IPS-18c (cell line): Measurements from ENCODE around the gene UTP25.
A peak's percentile ranks its signal among the peaks of the same experiment; 100 is the strongest.

Source experiments
- H3K4me3 ChIP-seq: 2 replicates; pipeline ENCODE4 v1.7.0; 2013; ENCODE audit warnings: low read depth, mild to moderate bottlenecking, low read length, moderate library complexity; ENCODE audit not compliant: insufficient read depth
- H3K9me3 ChIP-seq: one replicate; pipeline ENCODE4 v1.6.1; 2013; ENCODE audit warnings: mild to moderate bottlenecking, low read length, moderate library complexity; ENCODE audit not compliant: control insufficient read depth, insufficient read depth

UTP25 gene

DNA sequence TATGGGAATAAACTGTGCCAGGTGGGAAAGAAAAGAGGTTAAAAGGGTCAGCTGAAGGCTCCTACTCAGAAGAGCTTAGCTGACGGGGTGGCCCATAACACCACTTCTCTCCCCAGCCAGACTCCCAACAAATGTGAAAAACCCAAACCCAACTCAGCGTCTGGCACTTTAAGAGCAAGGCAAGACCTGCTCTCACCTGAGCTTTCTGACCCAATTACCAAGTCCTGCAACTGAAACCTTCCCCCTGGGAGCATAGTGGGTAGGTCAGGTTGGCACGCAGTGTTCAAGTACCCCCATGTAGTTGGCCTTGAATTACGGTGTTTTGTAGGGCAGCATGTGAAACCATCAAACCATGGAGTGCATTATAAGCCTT, 25.0 kb upstream of the UTP25 start:
- Histone ChIP-seq H3K4me3 (no peak overlapping the region), H3K9me3 (no peaks in the 10 kb centered on the region)

DNA sequence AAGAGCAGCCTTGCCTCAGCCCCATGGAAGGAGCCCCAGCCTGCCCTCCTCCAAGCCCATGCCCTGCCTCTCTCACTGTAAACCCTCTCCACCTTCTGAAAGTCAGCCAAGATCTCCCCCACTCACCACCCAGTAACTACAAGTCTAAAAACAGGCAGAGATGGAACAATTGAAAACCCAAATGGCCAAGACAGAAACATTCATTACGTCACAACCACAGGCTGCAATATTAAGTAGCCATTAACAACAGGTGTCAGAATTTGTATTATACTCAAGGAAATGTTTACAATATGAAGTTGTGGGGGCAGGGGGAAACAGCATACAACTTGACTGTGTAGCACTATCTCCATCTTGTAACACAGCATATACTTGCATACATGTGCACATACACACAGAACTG, 24.2 kb upstream of the UTP25 start:
- H3K4me3 ChIP-seq = no peak overlapping the region
- no peaks in the 10 kb centered on the region for H3K9me3 ChIP-seq

DNA sequence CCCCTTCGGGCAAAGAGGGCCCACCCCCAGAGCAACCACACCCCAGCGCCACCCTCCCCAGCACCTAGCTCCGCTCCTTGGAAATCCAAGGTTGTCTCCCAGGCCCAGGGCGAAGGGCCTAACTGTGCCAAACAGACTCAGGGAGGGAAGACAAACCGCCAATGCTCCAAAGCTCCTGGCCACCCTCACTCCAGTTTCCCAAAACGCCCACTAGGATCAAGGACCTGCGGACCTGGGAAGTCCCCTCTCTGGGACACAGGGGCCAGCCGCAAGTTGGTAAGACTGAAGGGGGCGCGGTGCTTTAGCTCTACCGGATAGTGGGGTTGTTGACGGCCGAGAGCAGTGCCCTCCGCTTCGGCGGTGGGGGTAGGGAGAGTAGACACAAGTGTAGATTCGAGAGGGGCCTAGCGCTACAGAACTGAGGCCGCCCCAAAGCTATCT, 22.4 kb upstream of the UTP25 start:
- H3K4me3 ChIP-seq = peak overlapping the region; percentile 54

DNA sequence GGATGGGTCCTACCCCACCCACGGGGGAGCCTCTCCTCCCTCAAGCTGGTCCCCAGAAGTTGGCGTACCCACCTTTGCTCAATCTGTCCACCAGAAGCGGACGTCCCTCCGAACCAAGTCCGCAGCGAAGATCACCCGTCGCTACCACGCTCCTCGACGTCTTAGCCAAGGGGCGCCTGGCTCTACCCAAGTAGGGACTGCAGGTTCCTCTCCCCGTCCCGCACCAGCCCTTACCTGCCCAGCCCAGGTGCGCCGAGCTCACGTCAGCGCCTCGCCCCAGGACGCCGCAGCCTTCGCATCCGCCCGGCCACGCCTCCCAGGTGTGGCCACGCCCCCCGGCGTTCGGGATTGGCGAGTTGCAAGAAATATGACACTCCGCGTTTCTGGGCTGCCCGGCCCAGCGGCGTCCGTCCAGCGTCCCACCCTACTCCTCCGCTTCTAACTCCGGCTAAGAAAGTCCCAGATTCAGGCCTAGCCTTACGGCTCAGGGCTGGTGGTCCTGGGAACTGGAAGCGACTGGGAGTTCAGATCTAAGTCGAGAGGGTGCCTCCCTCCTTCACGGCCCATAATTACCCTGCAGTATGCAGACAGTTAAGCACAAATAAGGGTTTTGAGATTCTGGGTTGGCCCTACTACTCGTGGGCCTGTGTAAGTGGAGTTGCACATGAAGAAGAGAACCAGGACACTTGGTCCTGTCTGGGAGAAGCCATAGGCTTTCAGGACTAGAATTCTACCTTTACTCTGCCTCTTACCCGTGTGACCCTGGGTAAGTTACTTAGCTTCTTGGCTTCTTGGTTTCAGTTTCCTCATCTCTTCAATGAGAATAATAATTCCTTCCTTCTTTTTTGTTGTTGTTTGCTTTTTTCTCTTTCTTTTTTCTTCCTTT, 21.7 kb upstream of the UTP25 start, which contains the start of gene IRF6:
Gene IRF6 (minus strand): TSS at position 268 of the 886 bp plus-strand sequence. CDS start 4,729 bp downstream, outside the sequence.
- Histone ChIP-seq H3K4me3 (peak within 1 kb of the TSS; percentile 54), H3K9me3 (no peaks in the 10 kb centered on the region)

More for the DNA sequence above, 22.4 kb upstream of the UTP25 start:
- H3K9me3 ChIP-seq = no peaks in the 10 kb centered on the region

DNA sequence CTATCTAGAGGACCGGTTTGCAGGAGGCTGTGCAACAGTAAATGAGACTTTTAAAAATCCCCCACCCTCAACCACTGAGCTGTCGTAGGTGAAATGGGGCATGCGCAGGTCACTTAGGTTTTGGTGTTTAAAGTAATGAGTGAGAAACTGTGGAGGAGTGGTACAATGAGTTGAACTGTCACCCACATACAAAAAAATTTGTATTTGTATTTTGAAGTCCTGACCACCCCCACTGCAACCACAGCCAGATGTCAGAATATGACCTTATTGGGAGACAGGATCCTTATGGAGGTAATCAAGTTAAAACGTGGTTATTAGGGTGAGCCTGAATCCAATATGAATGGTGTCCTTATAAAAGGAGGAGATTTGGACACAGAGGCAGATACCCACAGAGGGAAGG, 20.3 kb upstream of the UTP25 start:
- Histone ChIP-seq H3K4me3 (no peak overlapping the region), H3K9me3 (no peaks in the 10 kb centered on the region)

DNA sequence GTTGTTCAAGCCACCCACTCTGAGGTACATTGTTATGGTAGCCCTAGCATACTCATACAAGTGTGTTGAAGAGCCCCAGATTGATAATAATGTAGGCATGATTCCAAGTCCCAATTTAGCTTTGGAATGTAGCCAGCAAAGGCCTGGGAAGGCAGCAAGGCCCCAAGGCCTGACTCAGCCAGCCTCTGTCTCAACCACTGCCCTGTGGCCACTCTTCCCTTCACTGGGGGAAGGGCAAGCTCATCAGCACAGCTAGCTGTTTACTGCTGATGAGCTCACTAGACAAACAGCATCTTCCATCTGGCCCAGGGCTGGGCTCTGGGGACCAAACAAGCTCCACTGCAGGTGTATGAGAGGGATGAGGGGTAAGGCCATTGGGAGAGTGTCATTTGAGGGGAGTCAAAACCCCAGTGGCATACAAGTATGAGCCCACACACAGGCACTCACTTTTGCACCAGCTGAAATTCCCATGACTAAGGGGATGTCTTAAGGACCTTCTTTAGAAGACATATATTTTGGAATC, 19.7 kb upstream of the UTP25 start:
- no peak overlapping the region for H3K4me3 ChIP-seq
- H3K9me3 ChIP-seq = no peaks in the 10 kb centered on the region

DNA sequence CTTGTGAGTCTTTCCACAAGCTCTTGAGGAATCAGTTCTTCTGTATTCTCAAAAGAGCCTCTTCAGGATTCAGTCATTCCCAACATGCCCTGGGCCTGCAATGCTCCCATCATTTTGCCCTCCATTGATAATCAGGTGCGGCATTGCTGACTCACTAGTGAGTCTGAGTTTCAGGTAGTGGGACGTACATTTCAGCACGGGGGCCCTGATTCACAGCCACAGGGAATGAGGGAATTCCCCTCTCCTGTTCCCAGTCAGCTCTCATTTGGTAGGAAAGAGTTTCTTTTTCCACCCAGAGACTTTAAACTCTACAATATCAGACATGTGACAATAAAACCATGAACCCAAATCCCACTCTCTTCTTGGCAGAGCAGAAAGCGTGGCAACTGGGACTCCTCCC, 18.2 kb upstream of the UTP25 start:
- H3K9me3 ChIP-seq = no peaks in the 10 kb centered on the region
- H3K4me3 ChIP-seq = no peak overlapping the region; the same call in 1 of the 2 replicates

DNA sequence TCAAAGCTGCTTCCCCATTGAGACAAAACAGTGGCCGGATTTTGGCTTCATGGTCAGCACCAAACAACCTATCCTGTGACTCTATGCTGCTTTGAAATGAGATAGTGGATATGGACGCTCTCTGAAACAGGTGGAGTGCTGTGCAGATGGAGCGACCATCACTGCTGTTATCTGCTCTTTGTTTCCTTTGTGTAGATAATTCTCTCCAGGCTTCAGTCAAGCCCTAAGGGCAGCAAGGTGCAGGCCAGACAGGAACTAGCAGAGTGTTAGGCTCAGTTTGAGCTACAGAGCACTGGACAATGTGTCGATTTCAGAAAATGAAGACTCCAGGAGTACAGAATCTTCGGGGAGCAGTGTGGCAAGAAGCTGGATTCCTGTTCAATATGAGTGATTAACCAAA, 17.0 kb upstream of the UTP25 start:
- no peaks in the 10 kb centered on the region for H3K9me3 ChIP-seq
- H3K4me3 ChIP-seq = no peak overlapping the region

DNA sequence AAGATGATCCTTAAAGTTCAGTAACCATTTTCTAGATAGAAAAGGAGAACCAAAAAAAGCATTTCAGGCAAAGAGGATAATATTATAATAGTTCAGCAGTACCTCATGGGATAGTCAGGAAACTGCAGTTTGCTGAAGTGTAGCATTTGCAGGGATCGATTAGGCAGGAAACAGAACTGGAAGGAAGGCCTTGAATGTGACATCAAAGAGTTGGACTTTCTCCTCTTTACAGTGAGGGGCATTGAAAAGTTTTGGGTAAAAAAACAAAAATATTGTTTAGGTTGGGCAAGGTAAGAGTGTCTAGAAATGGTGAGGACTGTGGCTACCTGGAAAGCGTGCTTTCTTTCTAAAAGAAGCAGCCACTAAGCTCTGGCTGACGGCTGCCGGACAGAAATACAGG, 13.9 kb upstream of the UTP25 start:
- Histone ChIP-seq H3K9me3 (peaks cover 2% of the 10 kb centered on the region), H3K4me3 (no peak overlapping the region)

DNA sequence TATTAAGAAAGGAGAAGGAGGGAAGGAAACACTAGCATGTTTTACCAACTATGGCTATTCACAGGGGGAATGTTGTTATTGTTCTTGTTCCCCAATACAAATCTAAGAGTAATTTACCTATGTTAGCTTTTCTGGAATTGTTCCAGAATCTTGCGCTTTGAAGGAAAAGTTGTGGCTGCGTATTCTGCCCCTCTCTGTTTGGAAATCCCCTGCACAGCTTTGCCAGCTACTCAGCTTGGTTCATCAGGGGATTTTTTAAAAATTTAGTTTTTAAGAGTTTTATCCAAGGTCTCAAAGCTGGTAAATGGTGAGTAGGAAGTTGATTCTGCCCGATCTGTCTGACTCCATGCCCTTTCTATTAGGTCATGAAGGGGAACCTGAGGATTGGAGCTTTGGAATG, 12.3 kb upstream of the UTP25 start:
- Histone ChIP-seq H3K9me3 (peaks cover 2% of the 10 kb centered on the region), H3K4me3 (no peak overlapping the region)

DNA sequence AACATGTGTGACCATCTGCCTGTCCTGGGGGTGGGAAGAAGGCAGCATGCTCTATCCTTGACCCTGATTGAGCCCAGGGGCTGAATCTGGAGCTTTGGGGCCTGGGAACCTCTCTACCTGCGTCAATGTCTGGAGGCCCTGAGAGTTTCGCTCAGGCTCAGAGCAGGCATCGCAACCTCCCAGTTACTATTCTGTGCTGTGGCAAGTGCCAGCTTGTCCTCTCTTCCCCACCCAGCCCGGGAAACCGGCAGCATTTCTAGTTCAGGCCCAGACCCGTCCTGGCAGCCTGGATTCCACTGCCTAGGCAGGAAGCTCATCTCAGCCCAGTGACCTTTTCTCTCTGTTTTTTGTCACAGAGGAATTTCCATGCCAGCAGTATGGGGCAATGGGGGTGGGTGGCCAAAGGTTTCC, 11.8 kb upstream of the UTP25 start:
- peaks cover 2% of the 10 kb centered on the region for H3K9me3 ChIP-seq
- H3K4me3 ChIP-seq = no peak overlapping the region

DNA sequence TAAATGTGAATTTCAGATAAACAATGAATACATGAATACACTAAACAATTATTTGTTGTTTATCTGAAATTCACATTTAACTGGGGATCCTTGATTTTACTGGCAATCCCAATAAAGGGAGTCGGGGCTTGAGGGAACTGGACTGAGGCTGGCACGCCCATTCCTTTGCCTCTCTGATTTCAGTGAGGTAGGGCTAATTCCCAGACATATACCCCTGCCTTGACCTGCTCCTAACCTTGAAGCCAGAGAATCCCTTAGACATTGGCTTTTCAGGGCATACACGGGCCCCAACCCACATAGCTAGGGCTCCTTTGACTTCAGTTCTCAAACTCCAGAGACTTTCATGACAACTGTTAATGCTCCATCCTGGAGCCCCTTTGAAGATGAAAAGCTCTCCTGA, 10.8 kb upstream of the UTP25 start:
- no peak overlapping the region for H3K4me3 ChIP-seq
- peaks cover 2% of the 10 kb centered on the region for H3K9me3 ChIP-seq

DNA sequence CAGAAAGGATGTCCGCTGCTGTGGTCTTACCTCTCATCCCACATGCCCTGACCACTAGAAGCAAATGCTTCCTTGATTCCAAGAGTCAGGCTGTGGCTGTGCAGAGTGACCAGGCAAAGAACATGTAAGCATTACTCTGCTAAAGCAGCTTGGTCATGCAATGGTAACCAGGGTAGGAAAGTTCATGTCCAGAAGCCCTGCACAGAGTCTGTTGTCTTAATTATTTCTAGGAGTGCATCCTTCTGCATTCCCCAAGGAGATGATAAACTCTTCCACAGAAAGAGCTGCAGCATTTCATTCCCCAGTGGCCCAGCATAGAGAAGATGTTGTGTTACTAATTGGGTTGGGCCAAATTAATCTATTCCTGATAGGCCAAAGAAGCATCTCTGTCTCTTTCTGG, 10.1 kb upstream of the UTP25 start:
- peaks cover 2% of the 10 kb centered on the region for H3K9me3 ChIP-seq
- H3K4me3 ChIP-seq = no peak overlapping the region

DNA sequence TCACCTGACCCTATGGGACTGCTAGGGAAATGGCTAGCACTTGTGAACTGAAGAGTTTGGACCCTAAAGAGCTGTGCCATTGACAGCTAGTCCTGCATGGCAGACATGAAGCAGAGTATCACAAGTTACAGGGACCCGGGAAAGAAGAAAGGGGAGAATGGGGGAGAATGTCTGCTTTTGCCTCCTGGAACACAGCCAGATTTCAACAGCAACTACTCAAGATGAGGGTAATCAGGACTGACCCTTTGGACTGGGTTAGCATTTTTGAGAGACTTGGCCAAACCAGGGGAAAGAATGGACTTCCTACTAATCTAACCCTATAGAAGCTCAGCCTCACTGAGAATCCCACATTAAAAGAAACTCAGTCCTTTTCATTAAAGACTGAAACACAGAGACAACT, 8.7 kb upstream of the UTP25 start:
- no peak overlapping the region for H3K4me3 ChIP-seq

DNA sequence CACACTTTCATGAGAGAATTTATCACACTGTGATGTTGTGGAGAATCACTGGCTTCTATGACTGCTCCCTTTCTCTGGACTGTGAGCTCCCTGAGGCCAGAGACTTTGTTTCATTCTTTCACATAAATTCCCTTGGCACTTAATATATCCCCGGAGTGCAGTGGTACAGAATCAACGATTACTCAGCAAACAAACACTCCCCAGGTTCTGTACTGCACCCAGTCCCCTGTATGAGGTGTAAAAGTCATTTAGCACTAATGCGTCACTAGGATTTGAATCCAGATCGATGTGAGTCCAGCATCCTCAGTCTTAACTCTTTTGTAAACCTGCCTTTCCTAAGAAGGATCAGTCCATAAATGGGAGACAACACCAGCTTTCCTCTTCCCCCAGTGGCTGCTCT, 6.8 kb upstream of the UTP25 start:
- Histone ChIP-seq H3K9me3 (peaks cover 2% of the 10 kb centered on the region), H3K4me3 (no peak overlapping the region)

More for the DNA sequence above, 8.7 kb upstream of the UTP25 start:
- H3K9me3 ChIP-seq = peaks cover 2% of the 10 kb centered on the region

DNA sequence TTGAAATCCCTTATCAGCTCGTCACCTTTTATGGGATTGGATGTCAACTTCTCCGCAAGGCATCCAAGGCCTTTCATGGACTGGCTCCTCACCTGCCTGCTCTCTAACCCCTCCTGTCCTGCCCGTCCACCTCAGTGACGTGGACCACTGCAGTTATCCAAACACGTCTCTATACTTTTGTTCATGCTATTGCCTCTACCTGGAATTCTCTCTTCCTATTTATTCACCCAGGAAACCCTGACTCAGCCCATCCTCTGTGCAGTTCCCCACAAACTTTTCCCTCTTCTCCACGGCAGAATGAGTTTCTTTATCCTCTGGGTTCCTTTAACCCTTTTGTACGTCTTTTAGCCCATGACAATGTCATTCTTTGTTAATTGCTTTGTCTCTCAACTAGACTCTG, 5.1 kb upstream of the UTP25 start:
- no peaks in the 10 kb centered on the region for H3K9me3 ChIP-seq
- no peak overlapping the region for H3K4me3 ChIP-seq

DNA sequence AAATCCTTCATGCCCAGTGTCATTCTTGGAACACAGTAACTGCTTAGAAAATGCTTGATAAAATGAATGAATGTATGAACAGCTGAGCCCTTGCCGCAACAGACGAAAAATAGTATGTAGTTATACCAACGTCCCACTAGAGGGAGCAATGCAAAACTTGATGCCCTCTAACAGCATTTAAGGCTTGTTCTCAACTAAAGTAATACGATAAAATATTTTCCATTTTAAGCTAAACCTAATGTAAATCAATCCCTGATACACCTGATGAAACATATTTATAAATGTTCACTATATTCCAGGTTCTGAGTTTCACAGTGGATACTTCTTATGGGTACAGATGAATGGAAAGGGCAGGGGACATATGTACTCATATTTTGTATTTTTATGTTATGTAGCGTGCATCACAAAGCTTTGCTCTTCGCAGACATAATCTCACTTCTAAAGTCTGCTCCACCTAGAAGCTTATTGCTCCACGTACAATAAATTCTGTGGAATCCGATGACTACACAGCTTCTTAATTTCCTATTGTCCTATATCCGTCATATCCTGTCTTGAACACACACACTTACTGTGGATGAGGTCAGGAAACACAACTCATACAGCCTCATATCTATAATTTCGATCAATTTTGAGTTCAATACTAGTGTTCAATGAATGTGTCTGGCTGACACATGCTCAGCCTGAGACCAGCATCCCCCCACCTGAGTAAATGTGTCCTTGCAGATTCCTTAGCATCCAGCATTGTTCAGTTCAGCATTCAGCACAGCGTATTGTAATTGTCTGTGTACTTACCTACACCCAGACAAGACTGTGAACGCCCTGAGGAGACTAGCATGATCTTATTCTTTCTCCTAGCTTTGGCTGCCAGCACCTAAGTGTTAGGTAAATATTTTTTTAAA, 4.4 kb upstream of the UTP25 start:
- Histone ChIP-seq H3K9me3 (no peaks in the 10 kb centered on the region), H3K4me3 (no peak overlapping the region)
